IMR-90 (cell line): ENCODE data around the gene NEK4. TPM values are rescaled to one million over a fixed set of nuclear protein-coding genes. Genes with fewer than 3 reads are reported as not detected.

Experiments used
- ATAC-seq: fragments of 200-7000 bp; cut with Tn5 transposase; 2 replicates; pipeline ENCODE4 v1.9.1; 2020; ENCODE audit warnings: low read depth, mild to moderate bottlenecking, moderate library complexity
- BruUV-seq: library from RNA; stranded (reverse); fragments of 400-500 nt; replicated peaks from 2 replicates; lab custom pipeline; 2021; lab: Mats Ljungman, UMichigan
- CTCF ChIA-PET: fragments of 300-600 bp; formaldehyde crosslinking; extraction: SDS; loops from one replicate; lab custom pipeline; 2021; ENCODE audit warnings: antibody characterized with exemption; lab: Yijun Ruan, JAX
- POLR2A ChIA-PET: fragments of 300-600 bp; sonication (Branson Sonifier 250); formaldehyde crosslinking; loops from one replicate; lab custom pipeline; 2022; ENCODE audit warnings: antibody characterized with exemption; ENCODE audit not compliant: unreplicated experiment; lab: Charles Lee
- DNase-seq: peaks from one replicate; pipeline ENCODE4 v3.0.0; 2013
- H2AFZ ChIP-seq: replicated peaks from 2 replicates; pipeline ENCODE3; 2013; ENCODE audit warnings: low read length, mild to moderate bottlenecking; ENCODE audit not compliant: poor library complexity
- H2AK5ac ChIP-seq: 2 replicates; pipeline ENCODE4 v1.6.1; 2013; ENCODE audit warnings: low read depth, low read length, inconsistent platforms
- H2AK9ac ChIP-seq: replicated peaks from 2 replicates; pipeline ENCODE3; 2013; ENCODE audit warnings: mild to moderate bottlenecking, low read depth, low read length, moderate library complexity; ENCODE audit not compliant: poor library complexity
- H2BK120ac ChIP-seq: 2 replicates; pipeline ENCODE4 v1.6.1; 2013; ENCODE audit warnings: low read depth, low read length, inconsistent platforms
- H2BK15ac ChIP-seq: 3 replicates; pipeline ENCODE4 v1.6.1; 2013; ENCODE audit warnings: low read depth, low read length, inconsistent platforms
- H2BK20ac ChIP-seq: 2 replicates; pipeline ENCODE4 v1.6.1; 2013; ENCODE audit warnings: low read depth, mild to moderate bottlenecking, inconsistent platforms, low read length, moderate library complexity
- H2BK5ac ChIP-seq: 2 replicates; pipeline ENCODE4 v1.6.1; 2013; ENCODE audit warnings: mild to moderate bottlenecking, low read depth, low read length, inconsistent platforms; ENCODE audit not compliant: poor library complexity, severe bottlenecking
- H3K14ac ChIP-seq: replicated peaks from 2 replicates; pipeline ENCODE4 v1.6.1; 2013; ENCODE audit warnings: low read depth, low read length, inconsistent platforms
- H3K18ac ChIP-seq: 2 replicates; pipeline ENCODE4 v1.6.1; 2013; ENCODE audit warnings: low read depth, low read length, control low read depth
- H3K23ac ChIP-seq: 2 replicates; pipeline ENCODE4 v1.6.1; 2013; ENCODE audit warnings: low read depth, low read length, inconsistent platforms
- H3K27ac ChIP-seq: 2 replicates; pipeline ENCODE4 v1.5.1; 2013; ENCODE audit warnings: mild to moderate bottlenecking, control low read depth, low read length; ENCODE audit not compliant: insufficient read depth
- H3K27me3 ChIP-seq: 2 replicates; pipeline ENCODE4 v1.6.1; 2013; ENCODE audit warnings: low read length; ENCODE audit not compliant: control insufficient read depth, insufficient read depth
- H3K36me3 ChIP-seq: 2 replicates; pipeline ENCODE4 v1.6.1; 2013; ENCODE audit warnings: low read length, mixed read lengths; ENCODE audit not compliant: control insufficient read depth, insufficient read depth
- H3K4ac ChIP-seq: 2 replicates; pipeline ENCODE4 v1.6.1; 2013; ENCODE audit warnings: low read depth, low read length, inconsistent platforms
- H3K4me1 ChIP-seq: 2 replicates; pipeline ENCODE4 v1.6.1; 2013; ENCODE audit warnings: low read length, mixed read lengths; ENCODE audit not compliant: control insufficient read depth, insufficient read depth
- H3K4me2 ChIP-seq: 2 replicates; pipeline ENCODE4 v1.6.1; 2013; ENCODE audit warnings: low read depth, mild to moderate bottlenecking, control low read depth, low read length, moderate library complexity
- H3K4me3 ChIP-seq: 2 replicates; pipeline ENCODE4 v1.5.1; 2013; ENCODE audit warnings: low read depth, mild to moderate bottlenecking, control low read depth, low read length, moderate library complexity; ENCODE audit not compliant: insufficient read depth
- H3K56ac ChIP-seq: 2 replicates; pipeline ENCODE4 v1.6.1; 2013; ENCODE audit warnings: low read length, inconsistent platforms; ENCODE audit not compliant: insufficient read depth; ENCODE audit errors: extremely low read depth
- H3K79me1 ChIP-seq, 2 experiments: 2 replicates each; pipeline ENCODE4 v1.6.1; 2013; ENCODE audit warnings: low read length in 2 of 2, inconsistent platforms in 1 of 2, low read depth in 1 of 2
- H3K9ac ChIP-seq: 2 replicates; pipeline ENCODE4 v1.6.1; 2013; ENCODE audit warnings: low read depth, low read length, control low read depth
- H3K9me1 ChIP-seq: 2 replicates; pipeline ENCODE4 v1.6.1; 2013; ENCODE audit warnings: low read length, inconsistent platforms; ENCODE audit not compliant: insufficient read depth
- H3K9me3 ChIP-seq: 2 replicates; pipeline ENCODE4 v1.6.1; 2013; ENCODE audit warnings: low read length; ENCODE audit not compliant: control insufficient read depth, insufficient read depth
- H4K20me1 ChIP-seq: 2 replicates; pipeline ENCODE4 v1.6.1; 2013; ENCODE audit warnings: low read length, inconsistent platforms; ENCODE audit not compliant: insufficient read depth
- H4K5ac ChIP-seq: 2 replicates; pipeline ENCODE4 v1.6.1; 2013; ENCODE audit warnings: mild to moderate bottlenecking, low read depth, low read length, control low read depth
- H4K8ac ChIP-seq, 2 experiments: 2 replicates each; pipeline ENCODE4 v1.6.1; 2013; ENCODE audit warnings: low read depth in 2 of 2, low read length in 2 of 2, control low read depth in 1 of 2, inconsistent platforms in 1 of 2
- H4K91ac ChIP-seq: 2 replicates; pipeline ENCODE4 v1.6.1; 2013; ENCODE audit warnings: low read depth, low read length, inconsistent platforms; ENCODE audit not compliant: insufficient read depth
- BHLHE40 ChIP-seq: fragments of 150-350 bp; IDR thresholded peaks from 2 replicates; pipeline ENCODE4 v1.6.1; 2016; ENCODE audit warnings: mild to moderate bottlenecking, low read depth, low read length
- CHD1 ChIP-seq: IDR thresholded peaks from 2 replicates; pipeline ENCODE4 v1.6.1; 2012; ENCODE audit warnings: low read depth, low read length, improper control_type of control experiment
- MAFK ChIP-seq: IDR thresholded peaks from 2 replicates; pipeline ENCODE4 v1.6.1; 2012; ENCODE audit warnings: low read depth, low read length, improper control_type of control experiment
- MAZ ChIP-seq: IDR thresholded peaks from 2 replicates; pipeline ENCODE4 v1.6.1; 2012; ENCODE audit warnings: low read depth, mild to moderate bottlenecking, low read length, improper control_type of control experiment, moderate library complexity, borderline replicate concordance
- MXI1 ChIP-seq: IDR thresholded peaks from 2 replicates; pipeline ENCODE4 v1.6.1; 2012; ENCODE audit warnings: low read depth, mild to moderate bottlenecking, low read length, moderate library complexity, borderline replicate concordance
- NFE2L2 ChIP-seq: fragments of 150-350 bp; IDR thresholded peaks from 2 replicates; pipeline ENCODE4 v1.6.1; 2016; ENCODE audit warnings: low read depth, mild to moderate bottlenecking, low read length
- POLR2A ChIP-seq: IDR thresholded peaks from 2 replicates; pipeline ENCODE4 v1.6.1; 2012; ENCODE audit warnings: mild to moderate bottlenecking, low read depth, low read length
- RAD21 ChIP-seq: IDR thresholded peaks from 2 replicates; pipeline ENCODE4 v1.6.1; 2012; ENCODE audit warnings: low read length, improper control_type of control experiment
- RFX5 ChIP-seq: IDR thresholded peaks from 2 replicates; pipeline ENCODE4 v1.8.0; 2012; ENCODE audit warnings: low read depth, mild to moderate bottlenecking, low read length, moderate library complexity
- SMC3 ChIP-seq: fragments of 150-350 bp; IDR thresholded peaks from 2 replicates; pipeline ENCODE4 v1.6.1; 2016; ENCODE audit warnings: low read depth, mild to moderate bottlenecking, antibody characterized with exemption, low read length, moderate library complexity
- dilution Hi-C: fragments of 300-500 bp; cut with HindIII; formaldehyde crosslinking; loops from one replicate; pipeline ENCODE4 v1.14.3; 2018; ENCODE audit warnings: low sequenced_read_pairs; ENCODE audit not compliant: unreplicated experiment
- in situ Hi-C: fragments of 300-500 bp; cut with MboI; formaldehyde crosslinking; loops from 3 replicates; pipeline ENCODE4 v1.14.3; 2019; ENCODE audit warnings: low sequenced_read_pairs, inconsistent platforms, mixed read lengths
- intact Hi-C: fragments of 100-400 bp; cut with micrococcal nuclease; formaldehyde crosslinking; loops from 2 replicates; pipeline ENCODE4 v1.10.0; 2022
- polyA plus RNA-seq, 3 experiments: library from polyadenylated mRNA; depleted of rRNA; stranded (reverse); fragments of >200 nt; gene quantifications; 2 replicates each; pipeline ENCODE4 v1.2.3, GENCODE V29; 2012; ENCODE audit warnings: low replicate concordance in 1 of 3
- total RNA-seq: library from RNA; depleted of rRNA; stranded (reverse); fragments of >200 nt; gene quantifications from 2 replicates; pipeline ENCODE4 v1.2.3, GENCODE V29; 2012
- TF ChIP-seq, protein P1 (sequence below): conservative IDR thresholded peaks from 2 replicates; pipeline ENCODE4 v1.5.1; 2012; ENCODE audit warnings: mild to moderate bottlenecking, low read depth, low read length, improper control_type of control experiment
- TF ChIP-seq, protein P2 (sequence below): fragments of 150-350 bp; IDR thresholded peaks from 2 replicates; pipeline ENCODE4 v1.6.1; 2016; ENCODE audit warnings: low read depth, mild to moderate bottlenecking, low read length, moderate library complexity, borderline replicate concordance

Gene NEK4
- total and polyA plus RNA-seq, 2 of the 4 experiments (the other 2 are of a cell fraction), result 10.3 to 24.7 TPM

DNA sequence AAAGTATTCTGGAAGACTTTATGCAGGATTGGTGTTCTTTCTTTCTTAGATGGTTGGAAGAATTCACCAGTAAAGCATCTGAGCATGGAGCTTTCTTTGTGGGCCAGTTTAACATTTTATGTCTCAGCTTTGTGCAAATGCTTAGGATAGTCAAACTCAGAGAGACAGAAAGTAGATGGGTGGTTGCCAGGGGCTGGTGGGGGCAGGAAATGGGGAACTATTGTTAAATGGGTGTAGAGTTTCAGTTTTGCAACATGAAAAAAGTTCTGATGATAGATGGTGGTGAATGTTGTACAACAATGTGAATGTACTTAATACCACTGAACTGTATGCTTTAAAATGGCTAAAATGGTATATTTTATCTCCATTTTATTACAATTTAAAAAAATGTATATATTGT lies 40.1 kb downstream of the NEK4 start:
- Histone ChIP-seq H2AK9ac (no peak overlapping the region), H3K79me1 (no peaks in the 10 kb centered on the region), H4K20me1 (no peaks in the 10 kb centered on the region), H4K91ac (no peak overlapping the region), H3K4me3 (no peak overlapping the region), H3K18ac (no peak overlapping the region), H3K56ac (no peak overlapping the region), H2AK5ac (no peak overlapping the region), H2BK120ac (no peak overlapping the region), H3K4ac (no peak overlapping the region), H3K9ac (no peak overlapping the region), H3K27me3 (no peaks in the 10 kb centered on the region), H3K23ac (no peak overlapping the region), H4K5ac (no peak overlapping the region), H3K4me1 (no peaks in the 10 kb centered on the region), H2BK20ac (no peak overlapping the region), H3K4me2 (no peak overlapping the region), H3K9me1 (no peaks in the 10 kb centered on the region), H4K8ac (no peak overlapping the region), H3K36me3 (peaks cover 20% of the 10 kb centered on the region), H3K9me3 (peaks cover 5% of the 10 kb centered on the region; the same call in 1 of the 2 replicates), H2BK15ac (no peak overlapping the region), H3K27ac (no peak overlapping the region), H2AFZ (no peak overlapping the region), H3K14ac (no peak overlapping the region), H2BK5ac (no peak overlapping the region)
- intact Hi-C loops, result no loop called here
- BruUV-seq, result no TSS peak
- in situ Hi-C loops, result no loop called here
- DNase-seq (no peak), ATAC-seq (no peak)
- ChIA-PET POLR2A (no interaction called here), CTCF (no interaction called here)
- dilution Hi-C loops, result no loop called here
- TF ChIP-seq SMC3 (no peak), CHD1 (no peak), POLR2A (no peak), RFX5 (no peak), MAZ (no peak), RAD21 (no peak), MXI1 (no peak), BHLHE40 (no peak), NFE2L2 (no peak), MAFK (no peak)
- TF ChIP-seq, protein P1, sequence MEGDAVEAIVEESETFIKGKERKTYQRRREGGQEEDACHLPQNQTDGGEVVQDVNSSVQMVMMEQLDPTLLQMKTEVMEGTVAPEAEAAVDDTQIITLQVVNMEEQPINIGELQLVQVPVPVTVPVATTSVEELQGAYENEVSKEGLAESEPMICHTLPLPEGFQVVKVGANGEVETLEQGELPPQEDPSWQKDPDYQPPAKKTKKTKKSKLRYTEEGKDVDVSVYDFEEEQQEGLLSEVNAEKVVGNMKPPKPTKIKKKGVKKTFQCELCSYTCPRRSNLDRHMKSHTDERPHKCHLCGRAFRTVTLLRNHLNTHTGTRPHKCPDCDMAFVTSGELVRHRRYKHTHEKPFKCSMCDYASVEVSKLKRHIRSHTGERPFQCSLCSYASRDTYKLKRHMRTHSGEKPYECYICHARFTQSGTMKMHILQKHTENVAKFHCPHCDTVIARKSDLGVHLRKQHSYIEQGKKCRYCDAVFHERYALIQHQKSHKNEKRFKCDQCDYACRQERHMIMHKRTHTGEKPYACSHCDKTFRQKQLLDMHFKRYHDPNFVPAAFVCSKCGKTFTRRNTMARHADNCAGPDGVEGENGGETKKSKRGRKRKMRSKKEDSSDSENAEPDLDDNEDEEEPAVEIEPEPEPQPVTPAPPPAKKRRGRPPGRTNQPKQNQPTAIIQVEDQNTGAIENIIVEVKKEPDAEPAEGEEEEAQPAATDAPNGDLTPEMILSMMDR, result no peak
- TF ChIP-seq, protein P2, sequence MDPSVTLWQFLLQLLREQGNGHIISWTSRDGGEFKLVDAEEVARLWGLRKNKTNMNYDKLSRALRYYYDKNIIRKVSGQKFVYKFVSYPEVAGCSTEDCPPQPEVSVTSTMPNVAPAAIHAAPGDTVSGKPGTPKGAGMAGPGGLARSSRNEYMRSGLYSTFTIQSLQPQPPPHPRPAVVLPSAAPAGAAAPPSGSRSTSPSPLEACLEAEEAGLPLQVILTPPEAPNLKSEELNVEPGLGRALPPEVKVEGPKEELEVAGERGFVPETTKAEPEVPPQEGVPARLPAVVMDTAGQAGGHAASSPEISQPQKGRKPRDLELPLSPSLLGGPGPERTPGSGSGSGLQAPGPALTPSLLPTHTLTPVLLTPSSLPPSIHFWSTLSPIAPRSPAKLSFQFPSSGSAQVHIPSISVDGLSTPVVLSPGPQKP, result no peak
